HUDEP-2 (cell line): ENCODE measurements around the gene NFASC.

Source experiments
- DNase-seq, 76 experiments: peaks; one replicate each; lab custom pipeline; 2025; ENCODE audit not compliant: unreplicated experiment in 76 of 76; lab: John Stamatoyannopoulos, UW

The NFASC gene

GRCh38 chr1:204887846-204888245, 17.2 kb downstream of the NFASC start:
- no peak for DNase-seq

- no peak for DNase-seq
These were observed 17.6 kb downstream of the NFASC start for GRCh38 chr1:204888294-204888693.

GRCh38 chr1:204889681-204890383, 19.2 kb downstream of the NFASC start:
- DNase-seq, result no peak

- no peak for DNase-seq
These were observed 21.2 kb downstream of the NFASC start for GRCh38 chr1:204891860-204892259.

- no peak for DNase-seq
These were observed 23.4 kb downstream of the NFASC start for GRCh38 chr1:204894031-204894430.

- DNase-seq, result no peak
These were observed 23.9 kb downstream of the NFASC start for GRCh38 chr1:204894606-204895005.

- no peak for DNase-seq
These were observed 25.4 kb downstream of the NFASC start for GRCh38 chr1:204896023-204896422.

- no peak for DNase-seq
These were observed 26.3 kb downstream of the NFASC start for GRCh38 chr1:204896787-204897469.

- no peak for DNase-seq
These were observed 30.1 kb downstream of the NFASC start for GRCh38 chr1:204900721-204901120.

GRCh38 chr1:204902671-204903070, 32.0 kb downstream of the NFASC start:
- no peak for DNase-seq

- DNase-seq, result no peak
These were observed 33.7 kb downstream of the NFASC start for GRCh38 chr1:204904228-204904810.

GRCh38 chr1:204909109-204909508, 38.4 kb downstream of the NFASC start:
- no peak for DNase-seq

GRCh38 chr1:204915861-204916495, 45.3 kb downstream of the NFASC start:
- no peak for DNase-seq

GRCh38 chr1:204917802-204918201, 47.1 kb downstream of the NFASC start:
- no peak for DNase-seq

GRCh38 chr1:204920511-204920910, 49.8 kb downstream of the NFASC start:
- DNase-seq, result no peak

GRCh38 chr1:204920967-204921366, 50.3 kb downstream of the NFASC start:
- no peak for DNase-seq

- no peak for DNase-seq
These were observed 51.3 kb downstream of the NFASC start for GRCh38 chr1:204921855-204922516.

- no peak for DNase-seq
These were observed 52.5 kb downstream of the NFASC start for GRCh38 chr1:204923201-204923600.

- no peak for DNase-seq
These were observed 53.0 kb downstream of the NFASC start for GRCh38 chr1:204923626-204924012.

GRCh38 chr1:204924013-204924759, 53.5 kb downstream of the NFASC start:
- DNase-seq, result no peak
